HEK293T (cell line): ENCODE data around the gene DACH1.

Experiments used
- CTCF ChIA-PET: fragments of 350-600 bp; formaldehyde crosslinking; extraction: SDS; loops from one replicate; lab custom pipeline; 2021; ENCODE audit warnings: antibody characterized with exemption, inconsistent platforms; lab: Yijun Ruan, JAX
- POLR2A ChIA-PET: fragments of 350-600 bp; formaldehyde crosslinking; extraction: SDS; loops from one replicate; lab custom pipeline; 2020; ENCODE audit warnings: antibody characterized with exemption, inconsistent platforms; lab: Yijun Ruan, JAX
- DNase-seq: peaks from one replicate; pipeline ENCODE4 v3.0.0; 2012; ENCODE audit warnings: mixed read lengths; ENCODE audit errors: extremely low spot score
- ARNT ChIP-seq: fragments of 450-650 bp; IDR thresholded peaks from 2 replicates; pipeline ENCODE4 v1.6.1; 2017; ENCODE audit warnings: mild to moderate bottlenecking
- BHLHE40 ChIP-seq: fragments of 450-650 bp; IDR thresholded peaks from 2 replicates; pipeline ENCODE4 v1.6.1; 2016; ENCODE audit warnings: mild to moderate bottlenecking, moderate library complexity, borderline replicate concordance
- CTBP1 ChIP-seq: fragments of 450-650 bp; IDR thresholded peaks from 2 replicates; pipeline ENCODE4 v1.6.1; 2016; ENCODE audit warnings: borderline replicate concordance
- ELF4 ChIP-seq: fragments of 450-650 bp; IDR thresholded peaks from 2 replicates; pipeline ENCODE4 v1.6.1; 2017; ENCODE audit warnings: antibody characterized with exemption
- FOXA1 ChIP-seq: fragments of 450-650 bp; IDR thresholded peaks from 2 replicates; pipeline ENCODE4 v1.6.1; 2016; ENCODE audit warnings: mild to moderate bottlenecking
- FOXK2 ChIP-seq: fragments of 450-650 bp; IDR thresholded peaks from 2 replicates; pipeline ENCODE4 v1.6.1; 2016; ENCODE audit warnings: mild to moderate bottlenecking
- FOXM1 ChIP-seq: fragments of 450-650 bp; IDR thresholded peaks from 2 replicates; pipeline ENCODE4 v1.6.1; 2017; ENCODE audit warnings: mild to moderate bottlenecking, borderline replicate concordance
- HDGF ChIP-seq: fragments of 450-650 bp; IDR thresholded peaks from 2 replicates; pipeline ENCODE4 v1.6.1; 2017; ENCODE audit warnings: antibody characterized with exemption, borderline replicate concordance
- L3MBTL2 ChIP-seq: fragments of 450-650 bp; conservative IDR thresholded peaks from 2 replicates; pipeline ENCODE4 v1.6.1; 2016; ENCODE audit warnings: mild to moderate bottlenecking
- LEF1 ChIP-seq: fragments of 450-650 bp; IDR thresholded peaks from 2 replicates; pipeline ENCODE4 v1.6.1; 2017; ENCODE audit warnings: mild to moderate bottlenecking, borderline replicate concordance
- NFRKB ChIP-seq: fragments of 450-650 bp; IDR thresholded peaks from 2 replicates; pipeline ENCODE4 v1.6.1; 2016; ENCODE audit warnings: mild to moderate bottlenecking, moderate library complexity
- PKNOX1 ChIP-seq: fragments of 450-650 bp; IDR thresholded peaks from 2 replicates; pipeline ENCODE4 v1.6.1; 2016
- SP1 ChIP-seq: fragments of 450-650 bp; IDR thresholded peaks from 2 replicates; pipeline ENCODE4 v1.6.1; 2017
- SUZ12 ChIP-seq: fragments of 450-650 bp; IDR thresholded peaks from 2 replicates; pipeline ENCODE4 v1.6.1; 2016; ENCODE audit warnings: mild to moderate bottlenecking
- TARDBP ChIP-seq: fragments of 450-650 bp; IDR thresholded peaks from 2 replicates; pipeline ENCODE4 v1.6.1; 2016
- ZNF384 ChIP-seq: fragments of 450-650 bp; IDR thresholded peaks from 2 replicates; pipeline ENCODE4 v1.6.1; 2016

Gene DACH1

GRCh38 chr13:71493189-71493588, 373.8 kb downstream of the DACH1 start:
- DNase-seq = peak; percentile 54
- ChIA-PET POLR2A (no interaction called here), CTCF (no interaction called here)
- TF ChIP-seq HDGF = no peak
- TF ChIP-seq PKNOX1 = peak; percentile 97
- no peak for TF ChIP-seq LEF1

GRCh38 chr13:71492346-71492871, 374.6 kb downstream of the DACH1 start:
- ChIA-PET POLR2A (no interaction called here), CTCF (no interaction called here)
- TF ChIP-seq ZNF384 = peak; percentile 83
- no peak for TF ChIP-seq SUZ12
- no peak for DNase-seq

- ChIA-PET CTCF (interaction anchor here (0.6 to 0.7 kb wide), 2 partner anchors 22 to 23 kb away, joined by 3 to 4 read pairs; no protein-coding TSS in a partner anchor), POLR2A (no interaction called here)
- no peak for TF ChIP-seq PKNOX1
- TF ChIP-seq NFRKB = no peak
- no peak for TF ChIP-seq FOXK2
- no peak for TF ChIP-seq FOXM1
- no peak for TF ChIP-seq CTBP1
- no peak for TF ChIP-seq SP1
- no peak for TF ChIP-seq SUZ12
- TF ChIP-seq ARNT = no peak
- no peak for DNase-seq
These were observed 376.0 kb downstream of the DACH1 start for GRCh38 chr13:71491010-71491409.

GRCh38 chr13:71489041-71489440, 378.0 kb downstream of the DACH1 start:
- TF ChIP-seq FOXA1 (no peak), ZNF384 (no peak), SP1 (no peak)
- ChIA-PET POLR2A (no interaction called here), CTCF (no interaction called here)
- no peak for DNase-seq

GRCh38 chr13:71488201-71488600, 378.8 kb downstream of the DACH1 start:
- TF ChIP-seq HDGF (no peak), L3MBTL2 (no peak), FOXK2 (no peak), PKNOX1 (no peak), LEF1 (no peak), FOXA1 (no peak), NFRKB (no peak), TARDBP (no peak), ZNF384 (no peak), ARNT (no peak), CTBP1 (no peak), SP1 (no peak), BHLHE40 (no peak), SUZ12 (no peak), FOXM1 (no peak), ELF4 (no peak)
- DNase-seq = no peak
- ChIA-PET POLR2A (no interaction called here), CTCF (no interaction called here)

GRCh38 chr13:71485913-71486312, 381.1 kb downstream of the DACH1 start:
- TF ChIP-seq BHLHE40 (no peak), FOXM1 (no peak), HDGF (no peak), TARDBP (no peak), NFRKB (no peak), FOXK2 (no peak), LEF1 (no peak)
- no peak for DNase-seq
- CTCF ChIA-PET = interaction anchor here (0.6 kb wide), 1 partner anchor 47 kb away, joined by 4 read pairs; no protein-coding TSS in a partner anchor

GRCh38 chr13:71483733-71484132, 383.3 kb downstream of the DACH1 start:
- TF ChIP-seq NFRKB (no peak), CTBP1 (no peak), FOXA1 (no peak), SP1 (no peak), ARNT (no peak), SUZ12 (no peak), LEF1 (no peak), FOXM1 (no peak), L3MBTL2 (no peak), ELF4 (no peak), BHLHE40 (no peak)
- DNase-seq = no peak
- POLR2A ChIA-PET = no interaction called here
- CTCF ChIA-PET = no interaction called here

More at GRCh38 chr13:71485913-71486312, 381.1 kb downstream of the DACH1 start:
- POLR2A ChIA-PET = no interaction called here

- POLR2A ChIA-PET = no interaction called here
- no peak for TF ChIP-seq BHLHE40
- no peak for TF ChIP-seq FOXK2
- no peak for TF ChIP-seq ELF4
- TF ChIP-seq ZNF384 = no peak
- CTCF ChIA-PET = no interaction called here
- no peak for DNase-seq
These were observed 385.5 kb downstream of the DACH1 start for GRCh38 chr13:71481501-71481900.
